ENCODE data around the gene KCNH4. TPM values are rescaled to one million over a fixed set of nuclear protein-coding genes. Genes with fewer than 3 reads are reported as not detected.

Gene KCNH4
- total RNA-seq, 4 donors from 2014 or later, result not detected

DNA sequence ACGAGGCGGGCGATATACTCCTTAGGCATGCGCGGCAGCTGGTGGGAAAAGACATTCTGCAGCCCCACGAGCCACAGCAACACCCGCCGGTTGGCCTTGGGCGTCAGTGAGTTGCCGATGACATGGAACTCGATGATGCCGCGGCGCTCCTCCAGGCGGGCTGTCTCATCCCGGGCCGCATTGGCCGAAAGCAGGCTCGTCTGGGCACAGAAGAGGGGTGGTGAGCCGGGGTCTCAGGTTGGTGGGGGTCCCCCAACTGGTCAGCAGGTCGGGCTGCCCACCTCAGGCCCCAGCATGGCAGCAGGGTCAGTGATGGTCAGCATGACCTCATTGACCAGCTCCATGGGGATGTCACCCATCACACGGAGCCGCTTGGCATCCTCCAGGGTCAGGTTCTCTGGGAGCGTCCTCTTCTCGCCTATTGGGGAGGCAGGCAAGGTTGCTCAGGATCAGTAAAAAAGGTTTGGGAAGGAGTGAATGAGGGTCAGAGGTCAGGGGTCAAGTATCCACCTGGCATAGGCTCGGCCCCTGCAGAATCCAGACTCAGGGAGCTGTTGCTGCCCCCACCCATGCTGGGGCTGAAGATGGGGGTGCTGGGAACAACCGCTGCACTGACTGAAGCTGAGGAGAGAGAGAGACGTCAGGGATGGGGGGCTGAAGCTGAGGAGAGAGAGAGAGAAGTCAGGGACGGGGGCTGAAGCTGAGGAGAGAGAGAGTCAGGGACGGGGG lies 63.4 kb downstream of the KCNH4 start:
- in situ Hi-C loops (cut with MboI; ENCODE audit: low pct_ligation_motif_present in 1 of 4, low pct_unique_long_range_greater_than_20kb in 1 of 4, low sequenced_read_pairs in 3 of 4), result loop anchor here in 2 of 4 donors (10.0 kb wide), 1 partner anchor 153 kb away; the partner anchor contains the start of gene CNP (in 2 of the 2)
- WGBS, 2 donors (ENCODE audit: low coverage in 1 of 2), result 80 to 89% methylated on average over 1 to 30 of the region's 30 CpGs
- Histone ChIP-seq H3K4me3 (no peak overlapping the region), H3K4me1 (peaks cover 26 to 34% (median 28%) of the 10 kb centered on the region in 4 donors), H3K9me3 (no peaks in the 10 kb centered on the region), H3K27ac (no peak overlapping the region), H3K27me3 (no peaks in the 10 kb centered on the region), H3K36me3 (no peaks in the 10 kb centered on the region)
- DNase-seq, result no peak
- intact Hi-C loops (cut with DNase I; ENCODE audit: low total_unique reads), result loop anchor here (5.0 kb wide), 2 partner anchors 50 to 155 kb away; no protein-coding TSS in a partner anchor
- TF ChIP-seq EP300 (IDR thresholded peaks at IDR 0.05; ENCODE audit: low read depth) (no peak), POLR2A (IDR thresholded peaks at IDR 0.05) (no peak), POLR2AphosphoS5 (IDR thresholded peaks at IDR 0.05) (no peak)
- TF ChIP-seq, protein P1, sequence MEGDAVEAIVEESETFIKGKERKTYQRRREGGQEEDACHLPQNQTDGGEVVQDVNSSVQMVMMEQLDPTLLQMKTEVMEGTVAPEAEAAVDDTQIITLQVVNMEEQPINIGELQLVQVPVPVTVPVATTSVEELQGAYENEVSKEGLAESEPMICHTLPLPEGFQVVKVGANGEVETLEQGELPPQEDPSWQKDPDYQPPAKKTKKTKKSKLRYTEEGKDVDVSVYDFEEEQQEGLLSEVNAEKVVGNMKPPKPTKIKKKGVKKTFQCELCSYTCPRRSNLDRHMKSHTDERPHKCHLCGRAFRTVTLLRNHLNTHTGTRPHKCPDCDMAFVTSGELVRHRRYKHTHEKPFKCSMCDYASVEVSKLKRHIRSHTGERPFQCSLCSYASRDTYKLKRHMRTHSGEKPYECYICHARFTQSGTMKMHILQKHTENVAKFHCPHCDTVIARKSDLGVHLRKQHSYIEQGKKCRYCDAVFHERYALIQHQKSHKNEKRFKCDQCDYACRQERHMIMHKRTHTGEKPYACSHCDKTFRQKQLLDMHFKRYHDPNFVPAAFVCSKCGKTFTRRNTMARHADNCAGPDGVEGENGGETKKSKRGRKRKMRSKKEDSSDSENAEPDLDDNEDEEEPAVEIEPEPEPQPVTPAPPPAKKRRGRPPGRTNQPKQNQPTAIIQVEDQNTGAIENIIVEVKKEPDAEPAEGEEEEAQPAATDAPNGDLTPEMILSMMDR (IDR thresholded peaks at IDR 0.05), result no peak

DNA sequence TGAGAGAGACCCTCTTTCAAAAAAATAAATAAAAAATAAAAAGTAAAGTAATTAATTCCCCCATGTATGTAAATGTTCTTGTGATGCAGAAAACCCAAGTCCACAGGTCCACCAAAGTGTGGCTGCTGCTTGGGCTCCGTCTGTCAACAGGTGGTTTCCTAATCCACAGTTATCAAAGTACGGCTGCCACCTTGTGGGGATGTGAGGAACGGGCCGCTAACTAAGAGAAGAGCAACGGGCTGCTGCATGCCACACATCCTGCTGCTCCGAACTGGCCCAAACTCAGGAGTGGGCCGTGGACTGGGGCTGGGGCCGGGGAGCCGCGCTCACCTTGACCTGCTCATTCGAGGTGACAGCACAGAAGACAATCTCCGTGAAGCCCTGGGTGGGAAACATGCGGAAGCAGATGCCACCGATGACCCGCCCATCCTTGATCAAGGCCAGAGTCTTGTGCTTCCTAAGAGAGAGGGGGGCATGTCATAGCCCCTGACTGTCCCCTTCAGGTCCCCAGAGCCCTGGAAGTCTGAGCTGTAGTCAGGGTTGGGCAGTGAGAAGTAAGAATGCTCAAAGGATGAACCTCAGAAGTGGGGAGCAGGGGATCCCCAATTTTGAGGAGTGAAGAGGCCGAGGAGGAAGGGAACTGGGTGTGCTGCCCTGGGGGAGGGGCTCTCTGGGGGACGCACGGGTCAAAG lies 64.1 kb downstream of the KCNH4 start:
- Histone ChIP-seq H3K27me3 (no peaks in the 10 kb centered on the region), H3K36me3 (no peaks in the 10 kb centered on the region), H3K9me3 (no peaks in the 10 kb centered on the region), H3K4me3 (no peak overlapping the region), H3K27ac (no peak overlapping the region), H3K4me1 (peaks cover 22 to 32% (median 24%) of the 10 kb centered on the region in 4 donors)
- intact Hi-C loops (cut with DNase I; ENCODE audit: low total_unique reads) (loop anchor here (5.0 kb wide), 2 partner anchors 50 to 155 kb away; no protein-coding TSS in a partner anchor), in situ Hi-C loops (cut with MboI; ENCODE audit: low pct_ligation_motif_present in 1 of 4, low pct_unique_long_range_greater_than_20kb in 1 of 4, low sequenced_read_pairs in 3 of 4) (loop anchor here in 2 of 4 donors (10.0 kb wide), 1 partner anchor 152 kb away; the partner anchor contains the start of gene CNP (in 2 of the 2))
- WGBS, 2 donors (ENCODE audit: low coverage in 1 of 2), result 0 to 32% methylated on average over 1 to 18 of the region's 18 CpGs
- DNase-seq, result peak; percentile 90
- TF ChIP-seq, protein P1 (IDR thresholded peaks at IDR 0.05), result peak; percentile 78 to 92 (median 84)
- no peak for TF ChIP-seq POLR2AphosphoS5 (IDR thresholded peaks at IDR 0.05)

DNA sequence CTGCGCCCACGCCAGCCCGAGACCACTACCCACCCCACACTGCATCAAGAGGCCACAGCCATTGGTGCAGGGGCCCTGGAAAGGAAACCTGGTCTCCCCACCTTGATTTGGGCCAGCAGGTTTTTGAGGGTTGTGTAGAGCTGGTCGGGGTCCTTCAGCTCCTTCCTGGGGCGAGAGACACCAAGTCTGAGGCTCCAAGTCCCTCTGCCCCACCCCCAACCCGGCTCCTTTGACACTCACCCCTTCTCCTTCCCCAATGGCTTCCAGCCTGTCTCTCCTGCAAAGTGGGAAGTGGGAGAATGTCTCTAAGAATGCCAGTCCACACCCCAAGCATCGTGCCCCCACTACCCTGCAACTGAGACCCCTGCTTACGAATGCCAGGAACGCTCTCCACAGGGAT lies 66.8 kb downstream of the KCNH4 start:
- no peak for DNase-seq
- Histone ChIP-seq H3K36me3 (no peaks in the 10 kb centered on the region), H3K27me3 (no peaks in the 10 kb centered on the region), H3K27ac (no peak overlapping the region), H3K9me3 (no peaks in the 10 kb centered on the region), H3K4me3 (no peak overlapping the region), H3K4me1 (peaks cover 17 to 24% (median 18%) of the 10 kb centered on the region in 4 donors)
- in situ Hi-C loops (cut with MboI; ENCODE audit: low pct_ligation_motif_present in 1 of 4, low pct_unique_long_range_greater_than_20kb in 1 of 4, low sequenced_read_pairs in 3 of 4), result loop anchor here in 2 of 4 donors (5.0 to 10.0 kb wide), 2 partner anchors 92 to 149 kb away; partner anchors contain the start of genes CNP (in 2 of the 2) and NKIRAS2 (in 1 of the 2)
- intact Hi-C loops (cut with DNase I; ENCODE audit: low total_unique reads), result loop anchor here (5.0 kb wide), 1 partner anchor 87 kb away; no protein-coding TSS in a partner anchor
- TF ChIP-seq POLR2A (IDR thresholded peaks at IDR 0.05) (no peak), EP300 (IDR thresholded peaks at IDR 0.05; ENCODE audit: low read depth) (no peak), POLR2AphosphoS5 (IDR thresholded peaks at IDR 0.05) (no peak)
- TF ChIP-seq, protein P1 (IDR thresholded peaks at IDR 0.05), result no peak
- 91 to 100% methylated on average over 3 to 9 of the region's 9 CpGs for WGBS, 2 donors (ENCODE audit: low coverage in 1 of 2)

Measured in transverse colon (tissue), 4 donors.